ENCODE measurements around the gene B4GALT5.
"Not testable (repeated sequence)": the region's sequence is repeated elsewhere in the genome, so short reads cannot be mapped to it uniquely, and the experiment has no call there.

The B4GALT5 gene

DNA sequence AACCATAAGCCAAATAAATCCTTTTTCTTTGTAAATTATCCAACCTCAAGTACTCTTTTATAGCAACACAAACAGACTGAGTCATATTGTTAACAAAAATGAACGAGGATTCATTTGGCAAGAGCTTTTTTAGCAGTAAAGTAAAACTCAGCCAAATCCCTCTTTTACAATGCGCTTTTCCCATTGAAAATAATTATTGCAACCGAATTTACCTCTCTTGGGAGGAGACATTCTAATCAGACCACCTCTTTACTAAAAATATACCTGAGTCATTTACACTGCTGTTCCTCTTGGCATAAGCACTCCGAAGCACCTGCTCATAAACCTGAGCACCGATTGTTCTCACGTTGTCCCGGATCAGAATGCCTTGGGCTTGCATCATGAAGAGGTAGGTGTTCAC lies 57.4 kb downstream of the B4GALT5 start:
- no peak for DNase-seq

DNA sequence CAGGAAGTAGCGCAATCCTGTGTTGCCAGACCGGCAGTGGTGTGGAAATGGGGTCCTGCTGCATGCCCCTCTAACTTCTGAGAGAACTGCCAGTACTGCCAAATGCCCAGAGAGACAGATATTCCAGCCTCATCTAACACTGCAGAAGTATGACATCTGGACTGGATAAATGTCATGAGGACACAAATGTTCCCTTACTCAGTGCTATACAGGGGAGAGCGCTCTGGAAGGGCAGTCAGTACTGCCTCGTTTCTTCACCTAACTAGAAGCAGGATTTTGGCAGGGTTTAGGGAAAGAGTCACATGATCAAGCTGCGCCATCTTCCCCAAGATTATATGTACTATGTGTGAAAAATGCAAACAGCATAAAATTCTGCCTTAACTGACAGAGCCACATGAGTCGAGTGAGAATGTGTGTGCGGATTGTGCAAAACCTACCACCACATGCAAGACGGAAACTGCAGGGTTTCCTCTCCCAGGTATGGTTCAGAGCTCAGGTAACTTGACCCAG lies 59.7 kb downstream of the B4GALT5 start:
- no peak for DNase-seq

DNA sequence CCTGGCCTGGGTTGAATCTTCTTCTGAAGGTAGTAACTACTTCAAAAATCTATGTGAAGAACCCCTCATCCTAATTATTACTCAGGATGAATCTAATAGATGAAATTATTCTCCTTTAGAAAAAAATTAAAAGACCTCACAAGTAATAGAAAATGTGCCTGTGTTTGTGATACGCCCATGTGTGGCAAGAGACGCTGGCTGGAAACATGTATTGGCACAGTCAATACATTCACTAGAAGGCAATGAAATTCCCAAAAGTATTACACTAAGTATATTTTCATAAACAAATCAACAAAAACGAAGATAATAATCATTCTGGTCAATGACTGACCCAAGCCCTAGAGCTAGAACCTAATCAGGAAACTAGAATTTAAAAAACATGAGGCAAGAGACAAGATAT lies 64.0 kb downstream of the B4GALT5 start:
- DNase-seq: no peak

DNA sequence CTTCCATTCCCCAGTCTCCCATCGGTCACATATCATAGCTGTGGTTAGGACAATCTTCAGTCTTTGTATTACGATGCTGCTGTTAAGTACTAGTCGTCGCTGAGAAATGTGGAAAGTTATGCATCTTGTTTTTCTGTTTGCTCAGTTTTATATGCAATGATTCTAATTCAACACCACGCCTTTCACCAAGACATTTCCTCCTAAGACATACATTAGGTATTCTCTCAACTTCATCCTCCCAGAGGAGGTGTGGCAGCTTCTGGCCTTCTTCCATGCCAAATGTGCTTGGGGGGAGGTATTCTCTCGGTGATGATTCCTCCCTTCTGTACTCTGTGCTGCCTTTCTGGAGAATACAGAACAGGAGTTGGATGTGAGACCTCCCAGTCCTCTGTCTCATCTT lies 66.1 kb downstream of the B4GALT5 start:
- DNase-seq: no peak

DNA sequence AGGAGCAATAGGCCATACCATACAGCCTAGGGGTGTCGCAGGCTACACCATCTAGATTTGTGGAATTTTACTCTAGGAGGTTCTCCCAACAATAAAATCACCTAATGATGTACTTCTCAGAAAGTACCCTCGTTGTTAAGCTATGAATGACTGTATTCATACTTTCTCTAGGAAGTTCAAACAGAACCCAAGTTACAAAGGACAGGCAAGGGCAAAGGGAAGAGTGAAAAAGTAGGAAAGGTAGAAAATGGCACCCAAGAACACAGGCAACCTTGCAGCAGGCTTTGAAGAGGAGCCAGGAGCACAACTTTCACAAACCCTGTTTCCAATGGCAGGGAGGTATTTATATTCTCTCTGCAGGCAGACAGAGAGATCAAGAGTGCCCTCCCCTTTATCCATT lies 67.2 kb downstream of the B4GALT5 start:
- no peak for DNase-seq

DNA sequence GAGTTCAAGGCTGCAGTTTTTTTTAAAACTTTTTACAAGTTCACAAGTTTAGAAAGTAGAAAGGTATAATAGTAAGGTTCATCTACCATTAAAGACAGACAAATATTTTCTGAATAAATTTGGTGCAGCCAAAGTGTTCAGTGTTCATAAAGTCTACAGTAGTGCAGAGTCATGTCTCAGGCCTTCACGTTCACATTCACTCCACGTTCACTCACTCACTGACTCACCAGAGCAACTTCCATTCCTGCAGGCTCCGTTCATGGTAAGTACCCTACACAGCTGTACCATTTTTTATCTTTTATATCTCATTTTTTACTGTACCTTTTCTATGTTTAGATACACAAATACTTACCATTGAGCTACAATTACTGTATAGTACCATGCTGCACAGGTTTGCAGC lies 67.6 kb downstream of the B4GALT5 start:
- DNase-seq: no peak

DNA sequence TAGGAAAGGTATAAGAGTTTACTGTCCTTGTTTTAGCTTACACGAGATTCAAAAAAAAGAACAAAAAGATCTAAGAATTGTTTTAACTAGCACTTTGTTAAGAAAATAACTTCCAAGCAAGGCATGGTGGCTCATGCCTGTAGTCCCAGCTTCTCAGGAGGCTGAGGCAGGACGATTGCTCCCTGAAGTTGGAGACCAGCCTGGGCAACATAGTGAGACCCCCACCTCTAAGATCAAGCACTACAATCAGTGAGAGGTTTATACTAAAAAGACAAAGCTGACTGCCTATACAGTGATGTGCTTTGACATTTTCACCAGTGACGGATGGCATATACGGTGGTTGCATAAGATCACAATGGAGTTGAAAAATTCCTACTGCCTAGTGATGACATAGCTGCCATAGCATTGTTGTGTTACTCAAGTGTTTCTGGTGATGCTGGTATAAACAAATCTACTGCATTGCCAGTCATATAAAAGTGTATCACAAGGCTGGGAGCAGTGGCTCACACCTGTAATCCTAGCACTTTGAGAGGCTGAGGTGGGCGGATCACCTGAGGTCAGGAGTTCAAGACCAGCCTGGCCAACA lies 68.6 kb downstream of the B4GALT5 start:
- no peak for DNase-seq

DNA sequence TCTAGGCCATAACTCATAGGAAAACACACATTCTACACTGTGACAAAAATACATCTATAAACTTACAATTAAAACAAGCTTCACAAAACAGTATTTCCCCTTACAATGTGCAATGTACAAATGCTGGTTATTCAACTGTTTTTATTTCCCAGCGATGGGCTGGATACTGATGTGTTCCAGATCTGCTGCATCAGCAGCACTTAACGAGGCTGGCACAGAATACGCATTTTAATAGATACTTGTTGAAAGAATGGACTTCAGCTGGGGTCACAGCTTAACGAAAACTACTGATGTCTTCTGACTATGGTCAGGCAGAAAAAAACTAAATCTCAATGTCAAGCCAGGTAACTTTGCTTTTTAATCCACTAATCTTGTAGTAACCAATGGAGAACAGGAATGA lies 70.9 kb downstream of the B4GALT5 start:
- DNase-seq: no peak

DNA sequence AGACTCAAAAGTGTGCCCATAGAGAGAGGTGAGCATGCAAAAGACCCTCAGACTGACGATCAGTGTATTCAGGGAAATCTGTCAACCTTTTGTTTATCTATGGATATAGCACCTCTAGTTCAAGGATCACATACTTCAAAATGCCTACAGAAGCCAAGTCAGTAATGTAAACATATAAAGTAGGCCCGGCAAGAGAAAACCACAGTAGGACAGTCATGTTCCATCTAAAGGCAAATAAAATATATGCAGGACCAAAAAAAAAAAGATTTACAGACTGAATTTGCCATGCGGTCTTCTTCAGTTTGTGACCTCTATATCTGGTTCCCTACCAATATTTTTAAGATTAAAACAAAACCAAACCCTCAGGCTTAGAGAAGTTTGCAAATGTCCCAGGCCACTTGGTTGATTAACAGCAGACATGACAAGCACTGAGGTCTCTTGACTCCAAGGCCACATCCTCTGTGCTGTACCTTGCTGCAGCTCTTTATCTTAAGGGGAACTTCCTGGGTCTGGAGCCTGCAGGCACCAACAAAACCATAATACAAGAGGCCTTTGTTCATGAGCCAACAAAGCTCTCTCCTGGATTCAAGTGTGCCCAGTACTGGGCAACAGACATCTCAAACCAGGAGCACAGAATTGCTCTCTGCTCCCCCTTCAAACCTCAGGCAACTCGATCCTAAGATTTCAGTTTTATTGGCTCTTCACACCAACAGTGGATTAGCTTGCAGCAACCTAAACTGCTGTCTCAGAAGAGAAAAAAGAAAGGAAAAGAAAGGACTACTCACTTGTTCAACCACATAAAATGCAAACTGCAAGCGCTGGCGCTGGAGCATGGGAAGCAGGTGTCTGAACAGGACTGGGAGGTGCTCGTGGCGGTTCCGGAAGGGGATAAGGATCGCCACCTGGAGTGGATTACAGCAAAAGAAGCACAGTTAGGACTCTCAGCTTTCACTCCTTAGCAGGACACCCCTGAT lies 71.7 kb downstream of the B4GALT5 start:
- DNase-seq: no peak

DNA sequence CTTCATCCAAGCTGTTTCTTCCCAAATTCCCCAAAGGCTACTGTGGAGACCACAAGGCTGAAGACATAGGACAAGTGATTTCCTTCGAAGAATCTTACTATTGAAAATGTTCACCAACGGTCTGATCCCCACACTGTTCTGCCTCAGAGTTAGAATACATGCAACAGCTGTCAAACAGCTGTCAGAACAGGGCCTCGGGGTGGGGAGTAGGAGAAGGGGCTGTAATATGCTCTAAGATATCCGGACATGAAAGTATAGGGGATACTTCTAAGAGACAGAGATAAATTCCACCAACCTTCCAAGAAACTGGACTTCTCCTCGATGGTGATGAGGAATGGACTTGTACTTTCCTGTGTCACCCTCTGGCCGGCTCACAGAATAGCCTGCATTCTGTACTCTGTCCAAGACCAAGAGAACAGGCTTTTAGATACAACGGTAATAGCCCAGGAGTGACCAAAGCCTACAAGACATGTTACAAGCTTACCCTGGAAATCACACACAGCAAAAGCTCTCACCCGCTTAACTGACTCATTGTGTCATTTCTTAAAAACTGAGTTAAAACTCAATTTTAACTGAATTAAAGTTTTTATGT lies 76.5 kb downstream of the B4GALT5 start:
- DNase-seq: no peak

DNA sequence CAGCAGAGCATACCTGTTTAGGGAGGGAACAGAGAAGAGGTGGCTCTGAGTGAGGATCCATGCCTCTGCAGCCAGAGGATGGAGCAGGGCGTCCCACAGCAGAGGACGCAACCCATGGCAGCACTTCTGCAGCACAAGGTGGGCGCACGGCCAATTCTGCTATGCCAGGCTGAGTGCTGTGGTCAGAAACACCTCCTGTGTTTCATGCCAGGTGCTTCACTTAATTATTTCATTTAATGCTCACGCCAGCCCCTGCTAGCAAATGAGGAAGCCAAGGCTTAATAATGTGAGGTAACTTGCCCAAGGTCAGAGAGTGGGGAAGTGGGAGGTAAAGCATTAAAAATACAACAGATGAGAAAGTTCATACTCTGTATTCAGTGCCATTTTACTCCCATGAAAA lies 77.2 kb downstream of the B4GALT5 start:
- DNase-seq: no peak

DNA sequence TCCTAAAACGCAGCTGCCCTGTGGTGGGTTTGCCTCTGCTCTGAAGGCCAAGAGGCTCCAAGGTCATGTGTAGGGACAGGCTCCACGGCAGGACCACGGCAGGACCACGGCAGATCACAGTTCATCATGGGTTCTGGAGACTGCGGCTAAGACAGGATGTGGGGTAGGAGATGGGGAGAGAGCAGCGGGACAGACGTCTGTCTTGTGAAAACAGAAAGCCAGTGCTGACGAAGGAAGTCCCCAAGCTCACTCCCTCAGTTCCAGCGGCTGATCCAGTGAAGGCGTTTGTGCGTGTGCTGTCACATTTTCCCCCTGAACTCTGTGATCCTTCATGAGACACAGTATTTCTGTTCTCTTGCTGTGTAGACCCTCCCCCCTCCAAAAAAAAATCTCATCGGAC lies 77.8 kb downstream of the B4GALT5 start:
- DNase-seq: no peak

DNA sequence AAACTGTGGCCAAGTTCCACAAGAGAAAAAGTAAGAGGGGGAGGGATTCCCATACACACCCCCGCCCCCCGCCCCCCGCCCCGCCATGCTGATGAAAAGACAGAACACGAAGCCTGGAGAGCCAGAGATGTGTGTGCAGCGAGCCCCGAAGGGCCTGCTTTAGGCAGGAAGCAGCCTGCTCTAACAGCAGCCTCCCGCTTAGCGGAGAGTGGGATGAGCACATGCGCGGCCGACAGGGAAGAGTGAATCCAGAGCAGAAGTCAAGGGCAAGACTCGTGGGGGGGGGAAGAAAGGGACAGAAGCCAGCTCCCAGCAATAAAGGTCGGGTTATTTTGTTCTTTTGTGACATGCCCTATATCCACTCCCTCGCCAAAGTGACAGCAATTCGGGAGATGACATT lies 78.5 kb downstream of the B4GALT5 start:
- no peak for DNase-seq

DNA sequence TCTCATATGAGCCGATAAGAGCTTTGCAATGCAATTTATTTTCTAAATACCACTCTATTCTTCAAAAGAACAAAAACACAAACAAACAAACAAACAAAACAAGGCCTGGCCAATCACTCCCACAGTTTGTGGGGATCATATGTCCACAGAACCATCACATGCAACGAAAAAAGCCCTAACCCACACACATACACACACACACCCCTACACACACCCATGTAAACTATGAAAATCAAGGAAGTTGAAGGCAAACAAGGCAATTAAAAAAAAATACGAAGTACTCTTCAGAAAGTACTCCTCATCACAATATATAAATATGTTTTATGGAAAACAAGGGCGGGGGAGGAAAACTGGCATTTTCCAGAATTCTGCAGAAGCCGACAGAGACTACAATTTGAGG lies 79.6 kb downstream of the B4GALT5 start:
- DNase-seq: no peak

DNA sequence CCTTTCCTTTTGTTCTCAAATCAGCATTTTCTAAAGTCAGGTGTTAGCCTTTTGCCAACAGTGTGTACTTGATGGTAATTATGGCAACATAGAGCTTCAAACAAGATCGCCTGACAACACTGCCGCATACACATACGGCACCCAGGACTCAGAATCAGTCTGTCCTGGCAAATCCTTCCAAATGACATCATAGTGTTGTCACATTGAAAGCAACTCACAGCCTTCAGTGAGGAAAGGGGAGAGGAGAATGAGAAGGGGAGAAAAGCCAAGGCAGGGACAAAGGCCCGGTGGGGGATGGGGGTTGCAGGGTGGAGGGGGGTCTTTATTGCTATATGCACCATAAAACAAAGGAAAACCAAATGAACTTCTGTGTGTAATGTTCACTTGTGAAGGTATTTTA lies 80.0 kb downstream of the B4GALT5 start:
- DNase-seq: no peak

DNA sequence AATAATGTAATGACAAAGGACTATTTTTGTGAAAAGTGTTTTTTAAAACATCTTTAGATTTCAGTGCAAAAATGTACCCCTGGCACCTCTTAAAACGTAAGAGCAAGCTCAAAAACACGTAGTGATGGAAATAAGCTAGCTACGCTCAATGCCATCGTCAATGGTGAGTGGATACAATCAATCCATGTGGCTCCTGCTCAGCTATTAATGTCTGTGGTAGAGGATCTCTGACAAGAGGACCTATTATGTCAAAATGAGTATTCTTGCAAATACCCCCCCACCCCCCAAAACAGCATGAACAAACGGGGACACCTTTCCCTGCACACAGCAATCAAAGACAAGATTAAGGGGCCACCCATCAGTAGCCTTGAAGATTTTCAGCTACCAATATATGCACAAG lies 80.7 kb downstream of the B4GALT5 start:
- no peak for DNase-seq

DNA sequence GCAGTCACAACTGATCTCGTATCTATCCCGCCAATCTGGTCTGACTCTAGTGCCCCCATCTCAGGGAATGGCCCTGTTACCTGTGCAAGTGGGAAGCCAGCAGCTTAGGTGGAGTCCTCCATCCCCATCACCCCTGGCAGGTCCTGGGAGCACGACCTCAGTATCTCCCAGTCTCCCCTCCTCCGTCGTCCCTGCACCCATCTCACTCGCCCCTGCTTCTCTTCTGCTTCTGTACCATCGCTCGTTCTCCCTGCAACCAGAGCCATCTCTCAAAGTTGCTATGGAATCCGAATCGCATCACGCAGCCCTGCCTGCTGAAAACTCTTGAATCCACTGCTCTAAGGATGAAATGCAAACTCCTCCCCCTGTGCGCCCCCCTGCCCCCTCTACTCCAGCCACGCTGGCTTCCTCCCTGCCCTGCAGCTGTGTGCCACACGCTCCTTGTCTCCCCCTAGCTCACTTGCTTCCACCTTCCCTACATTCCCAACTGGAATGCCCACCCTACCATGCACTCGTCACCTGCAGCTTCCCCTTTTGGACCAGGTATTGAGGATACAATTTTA lies 81.7 kb downstream of the B4GALT5 start:
- no peak for DNase-seq

DNA sequence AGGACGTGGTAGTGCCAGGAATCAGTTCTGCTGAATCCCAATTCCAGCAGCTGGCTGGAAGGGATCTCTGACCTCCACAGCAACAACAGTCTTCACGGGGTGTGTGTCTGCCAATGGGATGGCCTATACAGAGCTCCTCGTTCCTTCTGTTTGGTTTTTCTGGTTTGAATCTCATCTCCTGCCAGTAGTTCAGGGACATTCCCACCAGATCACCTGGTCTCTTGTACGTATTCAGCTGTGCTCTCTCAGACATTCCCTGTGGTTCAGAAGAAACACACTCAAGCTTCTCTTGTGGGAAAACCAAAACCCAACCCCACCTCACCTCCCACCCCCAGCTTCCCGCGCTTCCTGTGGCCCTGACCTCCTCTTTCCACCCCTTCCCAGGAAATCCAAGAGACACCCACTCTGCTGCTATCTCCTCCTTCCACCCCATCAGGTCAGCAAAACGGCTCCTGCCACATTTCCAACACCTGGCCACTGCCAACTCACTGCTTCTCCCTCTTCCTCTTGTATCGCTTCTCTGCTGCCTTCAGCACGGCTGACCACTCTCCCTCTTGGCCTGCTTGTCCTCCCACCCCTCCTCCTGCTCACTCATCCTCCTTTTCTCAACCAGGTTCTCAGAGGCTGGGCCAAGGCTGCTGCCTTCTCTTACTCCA lies 82.5 kb downstream of the B4GALT5 start:
- DNase-seq: no peak

DNA sequence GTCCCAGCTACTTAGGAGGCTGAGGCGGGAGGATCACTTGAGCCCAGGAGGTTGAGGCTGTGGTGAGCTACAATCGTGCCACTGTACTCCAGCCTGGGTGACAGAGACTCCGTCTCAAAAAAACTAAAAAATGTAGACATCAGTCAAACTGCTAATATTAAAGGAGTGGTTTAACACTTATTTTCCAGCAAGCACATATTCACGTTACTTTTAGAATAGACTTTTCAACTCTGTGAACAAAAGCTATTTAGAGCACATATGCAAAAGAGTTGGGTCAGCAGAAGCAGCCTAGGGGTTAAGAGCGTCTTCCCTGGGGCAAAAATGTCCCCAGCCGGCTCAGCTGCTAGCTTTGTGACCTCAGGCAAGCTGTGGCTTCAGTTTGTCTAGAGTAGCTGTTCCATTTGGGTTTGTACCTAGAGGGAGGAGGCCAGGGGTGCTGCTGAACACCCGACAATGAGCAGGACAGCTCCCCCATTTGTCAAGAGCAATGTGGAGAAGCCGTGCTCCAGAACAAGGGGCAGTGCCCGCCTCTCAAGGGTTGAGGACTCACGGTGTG lies 83.2 kb downstream of the B4GALT5 start:
- DNase-seq: no peak

DNA sequence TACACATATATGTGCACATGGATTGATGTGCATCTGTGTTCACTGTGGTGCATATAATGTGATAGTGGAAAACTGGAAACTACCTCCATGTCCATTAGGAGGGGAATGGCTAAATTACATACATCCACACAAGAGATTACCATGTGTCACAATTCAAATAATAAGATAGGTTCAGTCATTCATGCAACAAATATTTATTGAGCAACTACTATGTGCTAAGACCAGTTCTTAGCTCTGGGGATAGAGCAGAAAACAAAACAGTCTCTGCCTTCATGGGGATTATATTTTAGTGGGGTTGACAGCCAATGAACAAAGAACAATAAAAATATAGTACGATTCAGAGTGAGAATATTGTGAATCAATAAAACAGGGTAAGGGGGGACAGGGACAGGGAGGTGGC lies 84.1 kb downstream of the B4GALT5 start:
- no peak for DNase-seq

DNA sequence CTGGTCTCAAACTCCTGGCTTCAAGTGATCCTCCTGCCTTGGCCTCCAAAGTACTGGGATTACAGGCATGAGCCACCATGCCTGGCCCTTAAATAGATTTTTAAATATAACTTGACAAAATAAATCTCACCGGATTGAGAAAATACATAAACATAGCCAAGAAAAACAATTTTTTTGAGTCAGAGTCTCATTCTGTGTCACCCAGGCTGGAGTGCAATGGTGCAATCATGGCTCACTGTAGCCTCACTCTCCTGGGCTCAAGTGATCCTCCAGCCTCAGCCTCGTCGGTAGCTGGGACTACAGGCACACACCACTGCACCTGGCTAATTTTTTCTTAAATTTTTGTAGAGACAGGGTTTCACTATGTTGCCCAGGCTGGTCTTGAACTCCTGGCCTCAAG lies 85.4 kb downstream of the B4GALT5 start:
- not testable (repeated sequence) for DNase-seq

DNA sequence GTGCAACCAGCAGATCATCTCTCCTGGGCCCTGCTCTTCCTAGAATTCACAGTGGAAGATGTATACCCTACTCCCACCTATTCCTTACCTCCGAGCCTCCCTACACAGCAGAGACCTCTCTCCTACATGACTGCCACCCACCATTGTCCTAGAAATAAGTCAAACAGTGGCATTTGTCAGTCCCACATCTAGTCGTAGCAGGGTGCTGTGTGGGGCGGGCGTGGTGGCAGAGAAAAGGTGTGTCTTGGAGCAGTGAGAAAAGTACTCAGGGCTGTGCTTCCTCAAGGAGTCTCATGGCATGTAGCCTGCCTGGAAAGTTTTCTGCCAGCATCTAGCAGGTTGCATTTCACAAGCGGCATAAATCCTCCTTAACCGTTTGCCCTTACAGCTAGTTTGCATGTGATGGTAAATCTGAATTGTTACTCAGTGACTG lies 86.3 kb downstream of the B4GALT5 start:
- no peak for DNase-seq

DNA sequence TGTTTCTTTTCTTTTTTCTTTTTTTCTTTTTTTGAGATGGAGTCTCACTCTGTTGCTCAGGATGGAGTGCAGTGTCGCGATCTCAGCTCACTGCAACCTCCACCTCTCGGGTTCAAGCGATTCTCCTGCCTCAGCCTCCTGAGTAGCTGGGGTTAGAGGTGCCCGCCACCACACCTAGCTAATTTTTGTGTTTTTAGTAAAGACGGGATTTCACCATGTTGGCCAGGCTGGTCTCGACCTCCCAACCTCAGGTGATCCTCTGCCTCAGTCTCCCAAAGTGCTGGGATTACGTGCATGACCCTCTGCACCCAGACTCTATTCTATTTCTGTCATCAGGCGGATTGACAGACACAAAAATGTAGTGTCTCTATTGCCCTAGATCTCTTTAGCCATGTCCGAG lies 88.7 kb downstream of the B4GALT5 start:
- DNase-seq: not testable (repeated sequence)
